ENCODE measurements around the gene PSMG3.
"Not testable (repeated sequence)": the region's sequence is repeated elsewhere in the genome, so short reads cannot be mapped to it uniquely, and the experiment has no call there.

The PSMG3 gene

GRCh38 chr7:1596181-1597043 is 26.6 kb upstream of the PSMG3 start:
- no peak for DNase-seq

- no peak for DNase-seq
Observed at GRCh38 chr7:1595636-1596035, 25.8 kb upstream of the PSMG3 start.

GRCh38 chr7:1595027-1595426 is 25.2 kb upstream of the PSMG3 start:
- DNase-seq = no peak

DNA sequence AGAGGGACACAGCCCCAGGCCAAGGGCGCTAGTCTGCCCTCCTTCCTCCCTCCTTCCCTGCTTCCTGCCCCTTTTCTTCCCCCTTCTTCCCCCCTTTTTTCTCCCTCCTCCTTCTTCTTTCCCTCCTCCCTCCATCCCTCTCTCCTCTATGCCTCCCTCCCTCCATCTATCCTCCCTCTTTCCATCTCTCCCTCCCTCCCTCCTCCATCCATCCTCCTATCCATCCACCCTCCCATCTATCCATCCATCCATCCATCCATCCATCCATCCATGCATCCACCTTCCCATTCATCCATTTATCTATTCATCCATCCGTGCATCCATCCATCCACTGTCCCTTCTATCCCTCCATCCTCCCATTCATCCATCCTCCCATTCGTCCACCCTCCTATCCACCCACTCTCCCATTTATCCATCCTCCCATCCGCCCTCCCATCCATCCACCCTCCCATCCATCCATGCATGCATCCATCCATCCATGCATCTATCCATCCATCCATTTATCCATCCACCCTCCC is 24.1 kb upstream of the PSMG3 start:
- DNase-seq = no peak

GRCh38 chr7:1593091-1593866 is 23.4 kb upstream of the PSMG3 start:
- no peak for DNase-seq

- DNase-seq = no peak
Observed at GRCh38 chr7:1592299-1592871, 22.6 kb upstream of the PSMG3 start.

GRCh38 chr7:1591876-1592275 is 22.0 kb upstream of the PSMG3 start:
- DNase-seq = no peak

GRCh38 chr7:1591396-1591795 is 21.6 kb upstream of the PSMG3 start:
- no peak for DNase-seq

DNA sequence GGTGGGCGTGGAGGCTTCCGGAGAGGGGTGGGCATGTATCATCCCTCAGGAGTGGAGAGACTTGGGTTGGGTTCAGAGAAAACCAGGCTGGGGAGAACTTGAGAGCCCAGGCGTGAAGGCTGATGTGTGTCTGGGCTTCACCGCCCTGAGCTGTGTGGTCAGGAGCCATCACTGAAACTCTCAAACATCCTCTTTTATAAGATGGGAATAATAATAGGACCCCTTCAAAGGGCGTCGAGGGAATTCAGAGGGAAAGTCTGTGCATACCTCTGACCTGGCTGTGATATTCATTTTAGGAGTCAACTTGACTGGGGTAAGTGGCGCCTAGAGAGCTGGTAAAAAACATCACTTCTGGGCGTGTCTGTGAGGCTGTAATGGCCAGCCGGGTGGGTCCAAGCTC is 21.1 kb upstream of the PSMG3 start:
- no peak for DNase-seq

- DNase-seq = no peak
Observed at GRCh38 chr7:1590476-1590875, 20.6 kb upstream of the PSMG3 start.

- no peak for DNase-seq
Observed at GRCh38 chr7:1588978-1589377, 19.1 kb upstream of the PSMG3 start.

DNA sequence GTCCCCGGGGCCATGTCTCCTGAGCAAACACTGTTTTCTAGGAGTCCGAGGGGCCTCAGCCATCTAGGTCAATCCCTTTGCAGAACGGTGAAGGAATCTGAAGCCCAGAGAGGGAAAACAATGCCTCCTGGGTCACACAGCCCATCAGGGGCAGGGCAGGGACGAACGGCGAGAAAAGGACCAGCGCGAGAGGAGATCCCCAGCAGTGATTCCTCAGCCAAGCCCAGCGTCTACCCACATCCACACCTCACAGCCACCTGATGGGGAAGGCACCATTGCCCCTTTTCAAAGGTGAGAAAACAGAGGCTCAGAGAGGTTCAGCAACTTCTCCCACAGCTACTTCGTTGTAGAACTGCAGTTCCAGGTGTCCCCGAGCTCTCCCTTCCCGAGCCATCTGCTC is 17.9 kb upstream of the PSMG3 start:
- DNase-seq = no peak

DNA sequence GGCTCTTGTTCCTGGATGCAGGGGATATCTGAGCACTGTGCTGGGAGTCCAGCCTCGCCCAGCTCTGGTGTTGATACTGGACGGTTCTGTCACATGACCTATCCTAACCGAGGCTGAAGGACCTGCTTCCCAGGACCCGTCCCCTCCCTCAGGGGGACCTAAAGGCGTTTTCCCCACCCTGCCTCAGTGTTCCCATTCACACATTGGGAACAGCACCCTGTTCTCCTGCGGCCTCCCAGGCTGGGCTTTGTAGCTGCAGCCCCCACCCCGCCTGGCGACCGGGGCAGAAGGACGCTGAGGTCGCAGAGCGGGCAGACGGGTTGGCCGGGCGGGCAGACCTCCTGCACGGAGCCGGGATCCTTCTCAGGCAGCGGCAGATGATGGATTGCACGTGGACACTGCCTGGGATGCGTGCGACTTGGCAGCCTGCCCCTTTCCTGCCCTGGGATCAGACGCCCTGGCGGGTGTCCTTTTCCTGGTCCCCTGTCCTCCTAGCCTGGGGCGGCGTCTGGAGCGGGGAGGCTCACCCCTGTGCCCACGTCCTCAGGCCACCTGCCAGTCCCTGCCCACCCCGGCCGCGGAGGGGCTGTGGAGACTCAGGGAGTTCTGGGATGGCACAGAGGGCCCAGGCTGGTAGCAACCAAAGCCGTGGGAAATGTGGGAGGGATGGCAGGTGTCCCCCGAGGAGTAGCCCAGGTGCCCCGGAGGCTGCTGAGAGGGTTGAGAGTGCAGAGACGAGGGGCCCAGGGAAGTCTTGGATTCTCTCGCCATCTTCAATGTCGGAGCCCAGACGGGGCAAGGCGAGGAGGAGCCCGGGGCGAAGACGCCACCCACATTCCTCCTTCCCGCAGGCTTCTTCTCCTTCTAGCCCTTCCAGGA is 17.2 kb upstream of the PSMG3 start:
- DNase-seq = no peak

GRCh38 chr7:1586126-1586826 is 16.4 kb upstream of the PSMG3 start:
- no peak for DNase-seq

DNA sequence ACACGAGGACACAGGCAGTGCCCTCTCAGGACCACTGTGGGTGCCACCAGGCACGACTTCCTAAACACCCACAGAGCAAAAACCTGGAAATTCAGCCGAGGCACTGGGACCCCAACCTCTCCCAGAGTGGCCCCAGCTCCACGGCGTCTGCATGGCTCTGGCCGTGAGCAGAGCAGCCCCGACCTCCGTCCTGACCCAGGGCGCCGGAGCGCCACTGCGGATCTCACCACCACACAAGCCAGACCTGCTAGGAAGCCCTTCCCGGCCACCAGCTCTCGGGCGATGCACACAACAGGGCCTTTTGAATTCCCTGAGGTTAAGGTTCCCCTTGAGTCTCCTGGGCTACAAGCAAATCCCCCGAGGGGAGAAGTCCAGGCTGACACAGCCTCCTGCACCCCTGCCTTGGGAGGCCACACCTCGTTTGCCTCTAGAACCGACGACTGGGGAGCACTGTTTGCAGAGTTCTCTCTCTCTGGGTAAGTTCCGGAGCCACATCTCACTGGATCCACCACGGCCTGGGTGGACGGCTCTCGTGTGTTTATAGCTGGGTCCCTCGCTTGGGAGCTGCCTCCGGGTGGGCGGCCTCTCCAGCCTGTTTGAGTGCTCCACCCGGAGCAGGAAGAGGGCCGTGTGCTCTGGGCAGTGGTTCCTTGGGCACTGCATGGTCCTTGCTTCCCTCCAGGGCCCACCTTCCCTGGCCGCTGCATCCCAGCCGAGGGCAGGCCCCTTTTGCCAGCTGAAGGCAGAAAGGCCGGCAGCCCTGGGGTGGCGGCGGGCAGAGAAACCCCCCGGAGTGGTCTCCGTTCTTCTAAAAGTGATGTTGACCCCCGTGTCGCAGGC is 15.5 kb upstream of the PSMG3 start:
- DNase-seq = no peak

GRCh38 chr7:1584700-1585099 is 14.9 kb upstream of the PSMG3 start:
- no peak for DNase-seq

- not testable (repeated sequence) for DNase-seq
Observed at GRCh38 chr7:1583241-1583930, 13.6 kb upstream of the PSMG3 start.

GRCh38 chr7:1580422-1581030 is 10.7 kb upstream of the PSMG3 start:
- no peak for DNase-seq

DNA sequence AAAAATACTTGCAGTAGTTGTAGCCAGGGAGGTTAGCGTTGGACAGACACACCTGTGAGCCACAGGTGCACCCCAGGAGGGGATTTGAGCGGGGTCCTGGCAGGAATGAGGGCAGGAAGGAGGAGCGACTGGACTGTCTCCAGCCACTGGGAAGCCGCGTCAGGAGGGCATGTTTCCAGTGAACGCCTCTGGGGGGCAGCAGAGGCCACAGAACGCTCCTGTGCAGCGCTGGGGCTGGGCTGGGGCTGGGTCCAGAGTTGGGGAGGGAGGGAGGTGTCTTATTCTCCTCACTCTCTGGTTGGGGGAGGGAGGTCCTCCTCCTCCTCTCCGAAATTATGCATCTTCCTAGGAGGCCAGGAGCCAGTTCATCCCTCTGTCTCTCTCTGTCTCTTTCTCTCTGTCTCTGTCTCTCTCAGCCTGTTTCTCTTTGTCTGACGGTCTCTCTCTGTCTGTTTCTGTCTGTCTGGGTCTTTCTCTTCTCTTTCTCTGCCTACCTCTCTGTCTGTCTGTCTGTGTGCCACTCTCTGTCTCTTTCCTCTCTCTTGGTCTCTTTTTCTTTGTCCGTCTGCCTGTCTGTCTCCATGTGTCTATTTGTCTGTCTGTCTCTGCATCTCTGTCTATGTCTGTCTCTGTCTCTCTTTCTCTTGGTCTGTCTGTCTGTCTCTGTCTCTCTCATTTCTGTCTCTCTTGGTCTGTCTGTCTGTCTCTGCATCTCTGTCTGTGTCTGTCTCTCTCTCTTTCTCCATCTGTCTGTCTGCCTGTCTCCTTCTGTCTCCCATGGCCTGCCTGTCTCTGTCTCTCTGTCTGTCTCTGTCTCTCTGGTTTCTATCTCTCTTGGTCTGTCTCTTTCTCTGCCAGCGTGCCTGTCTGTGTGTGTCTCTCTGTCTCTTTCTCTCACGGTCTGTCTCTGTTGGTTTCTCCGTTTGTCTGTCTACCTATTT is 9.9 kb upstream of the PSMG3 start:
- DNase-seq = peak; percentile 36
